ELR (cell line): ENCODE data around the gene PPP1R14C.

Experiments
- DNase-seq: peaks from one replicate; pipeline ENCODE4 v3.0.0-alpha.2; 2015; ENCODE audit warnings: low read depth

The PPP1R14C gene

GRCh38 chr6:150138638-150139037, 4.2 kb upstream of the PPP1R14C start:
- no peak for DNase-seq

- no peak for DNase-seq
These were observed 3.3 kb upstream of the PPP1R14C start for GRCh38 chr6:150139533-150139932.

GRCh38 chr6:150140236-150140969, 2.4 kb upstream of the PPP1R14C start:
- DNase-seq = no peak

- DNase-seq = no peak
These were observed 661 bp upstream of the PPP1R14C start for GRCh38 chr6:150142097-150142669.

- no peak for DNase-seq
These were observed 861 bp downstream of the PPP1R14C start for GRCh38 chr6:150143516-150144293.

- no peak for DNase-seq
These were observed 1.5 kb downstream of the PPP1R14C start for GRCh38 chr6:150144294-150144868.

- DNase-seq = no peak
These were observed 2.6 kb downstream of the PPP1R14C start for GRCh38 chr6:150145427-150145826.

- no peak for DNase-seq
These were observed 3.0 kb downstream of the PPP1R14C start for GRCh38 chr6:150145830-150146229.

- no peak for DNase-seq
These were observed 3.6 kb downstream of the PPP1R14C start for GRCh38 chr6:150146436-150146835.

- DNase-seq = no peak
These were observed 6.3 kb downstream of the PPP1R14C start for GRCh38 chr6:150149146-150149545.

GRCh38 chr6:150150458-150150820, 7.6 kb downstream of the PPP1R14C start:
- DNase-seq = no peak

- no peak for DNase-seq
These were observed 8.2 kb downstream of the PPP1R14C start for GRCh38 chr6:150150821-150151646.

- no peak for DNase-seq
These were observed 10.3 kb downstream of the PPP1R14C start for GRCh38 chr6:150152891-150153876.

- no peak for DNase-seq
These were observed 11.2 kb downstream of the PPP1R14C start for GRCh38 chr6:150153905-150154492.

- no peak for DNase-seq
These were observed 13.6 kb downstream of the PPP1R14C start for GRCh38 chr6:150156460-150156859.

GRCh38 chr6:150157081-150157480, 14.2 kb downstream of the PPP1R14C start:
- no peak for DNase-seq

GRCh38 chr6:150159757-150160156, 16.9 kb downstream of the PPP1R14C start:
- DNase-seq = no peak

GRCh38 chr6:150163970-150164369, 21.1 kb downstream of the PPP1R14C start:
- DNase-seq = no peak

GRCh38 chr6:150165020-150165702, 22.3 kb downstream of the PPP1R14C start:
- DNase-seq = no peak

- DNase-seq = no peak
These were observed 24.6 kb downstream of the PPP1R14C start for GRCh38 chr6:150167479-150167873.
